A673 (cell line): ENCODE measurements around the gene ENAH. TPM values are rescaled to one million over a fixed set of nuclear protein-coding genes. Genes with fewer than 3 reads are reported as not detected.

ENCODE experiments used
- BruUV-seq: library from RNA; stranded (reverse); fragments of 400-500 nt; replicated peaks from 2 replicates; lab custom pipeline; 2021; lab: Mats Ljungman, UMichigan
- CTCF ChIA-PET: fragments of 300-600 bp; sonication (Branson Sonifier 250); formaldehyde crosslinking; loops from one replicate; lab custom pipeline; 2022; ENCODE audit warnings: antibody characterized with exemption; lab: Charles Lee
- POLR2A ChIA-PET: fragments of 300-600 bp; sonication (Branson Sonifier 250); formaldehyde crosslinking; loops from one replicate; lab custom pipeline; 2022; ENCODE audit warnings: antibody characterized with exemption; ENCODE audit not compliant: low non-redundant PET; lab: Charles Lee
- DNase-seq: peaks from one replicate; pipeline ENCODE4 v3.0.0-alpha.2; 2015; ENCODE audit warnings: low spot score
- H3K27ac ChIP-seq: fragments of 200-600 bp; sonication (generic); 2 replicates; pipeline ENCODE4 v1.5.1; 2016; ENCODE audit warnings: mixed run types, low read depth, mild to moderate bottlenecking, mixed read lengths, antibody characterized with exemption, low read length; ENCODE audit not compliant: poor library complexity, severe bottlenecking
- H3K27me3 ChIP-seq: fragments of 200-600 bp; sonication (generic); replicated peaks from 2 replicates; pipeline ENCODE4 v1.6.1; 2017; ENCODE audit warnings: mixed run types, low read depth, mild to moderate bottlenecking, mixed read lengths, antibody characterized with exemption, low read length; ENCODE audit not compliant: insufficient read depth, poor library complexity
- H3K36me3 ChIP-seq: fragments of 200-600 bp; sonication (generic); 2 replicates; pipeline ENCODE4 v1.6.1; 2016; ENCODE audit warnings: mixed run types, mild to moderate bottlenecking, mixed read lengths, antibody characterized with exemption, low read length; ENCODE audit not compliant: insufficient read depth, poor library complexity, severe bottlenecking
- H3K4me1 ChIP-seq: fragments of 200-600 bp; sonication (generic); 2 replicates; pipeline ENCODE4 v1.6.1; 2017; ENCODE audit warnings: mixed run types, mild to moderate bottlenecking, mixed read lengths, antibody characterized with exemption, low read length; ENCODE audit not compliant: insufficient read depth, poor library complexity, severe bottlenecking
- H3K4me3 ChIP-seq: fragments of 200-600 bp; sonication (generic); 2 replicates; pipeline ENCODE4 v1.5.1; 2016; ENCODE audit warnings: low read depth, mixed run types, mild to moderate bottlenecking, mixed read lengths, low read length; ENCODE audit not compliant: poor library complexity, severe bottlenecking
- H3K9me3 ChIP-seq: fragments of 200-600 bp; sonication (generic); 2 replicates; pipeline ENCODE4 v1.6.1; 2016; ENCODE audit warnings: mixed run types, low read depth, mild to moderate bottlenecking, mixed read lengths, antibody characterized with exemption, low read length; ENCODE audit not compliant: poor library complexity, severe bottlenecking
- CTCF ChIP-seq: fragments of 300-800, 200-600 bp; sonication (generic); conservative IDR thresholded peaks from 2 replicates; pipeline ENCODE4 v1.5.1; 2017; ENCODE audit warnings: low read depth, mild to moderate bottlenecking, antibody characterized with exemption, low read length, moderate library complexity, mixed read lengths
- EZH2 ChIP-seq: fragments of 200-600 bp; sonication (generic); IDR thresholded peaks from 2 replicates; pipeline ENCODE4 v1.6.1; 2017; ENCODE audit warnings: borderline replicate concordance, low read depth, mild to moderate bottlenecking, mixed read lengths, antibody characterized with exemption, low read length; ENCODE audit not compliant: poor library complexity, severe bottlenecking
- intact Hi-C: fragments of 100-400 bp; cut with micrococcal nuclease; formaldehyde crosslinking; loops from one replicate; pipeline ENCODE4 v1.10.0; 2022; ENCODE audit not compliant: unreplicated experiment
- total RNA-seq: library from RNA; stranded (reverse); gene quantifications from 2 replicates; pipeline ENCODE4 v1.2.3, GENCODE V29; 2021

Gene ENAH
- total RNA-seq, 1 experiment from 2014 or later: 186 TPM

- ChIA-PET POLR2A (no interaction called here), CTCF (no interaction called here)
Measured at GRCh38 chr1:225691861-225692516, 39.1 kb upstream of the ENAH start.

GRCh38 chr1:225691377-225691776 lies 38.5 kb upstream of the ENAH start:
- CTCF ChIA-PET: no interaction called here
- no TSS peak for BruUV-seq
- no peaks in the 10 kb centered on the region for H3K27me3 ChIP-seq
- no peaks in the 10 kb centered on the region for H3K4me1 ChIP-seq
- DNase-seq: no peak
- H3K9me3 ChIP-seq: no peaks in the 10 kb centered on the region
- TF ChIP-seq EZH2: no peak
- no peak for TF ChIP-seq CTCF
- no peak overlapping the region for H3K4me3 ChIP-seq
- POLR2A ChIA-PET: no interaction called here
- H3K27ac ChIP-seq: no peak overlapping the region
- no peaks in the 10 kb centered on the region for H3K36me3 ChIP-seq
- intact Hi-C loops: no loop called here

More at GRCh38 chr1:225691861-225692516, 39.1 kb upstream of the ENAH start:
- DNase-seq: no peak
- intact Hi-C loops: no loop called here
- H3K9me3 ChIP-seq: no peaks in the 10 kb centered on the region
- H3K27ac ChIP-seq: no peak overlapping the region
- no TSS peak for BruUV-seq
- H3K36me3 ChIP-seq: no peaks in the 10 kb centered on the region
- no peaks in the 10 kb centered on the region for H3K27me3 ChIP-seq
- no peaks in the 10 kb centered on the region for H3K4me1 ChIP-seq
- TF ChIP-seq EZH2: no peak
- no peak for TF ChIP-seq CTCF
- H3K4me3 ChIP-seq: no peak overlapping the region

GRCh38 chr1:225689882-225690459 lies 37.0 kb upstream of the ENAH start:
- intact Hi-C loops: no loop called here
- POLR2A ChIA-PET: no interaction called here
- no peak for DNase-seq
- Histone ChIP-seq H3K36me3 (no peaks in the 10 kb centered on the region), H3K9me3 (no peaks in the 10 kb centered on the region), H3K27me3 (no peaks in the 10 kb centered on the region), H3K4me3 (no peak overlapping the region), H3K4me1 (no peaks in the 10 kb centered on the region), H3K27ac (no peak overlapping the region)
- TF ChIP-seq CTCF: no peak
- no peak for TF ChIP-seq EZH2
- no TSS peak for BruUV-seq
- CTCF ChIA-PET: no interaction called here
